ENCODE results near the gene ACOX3.

ACOX3 gene

DNA sequence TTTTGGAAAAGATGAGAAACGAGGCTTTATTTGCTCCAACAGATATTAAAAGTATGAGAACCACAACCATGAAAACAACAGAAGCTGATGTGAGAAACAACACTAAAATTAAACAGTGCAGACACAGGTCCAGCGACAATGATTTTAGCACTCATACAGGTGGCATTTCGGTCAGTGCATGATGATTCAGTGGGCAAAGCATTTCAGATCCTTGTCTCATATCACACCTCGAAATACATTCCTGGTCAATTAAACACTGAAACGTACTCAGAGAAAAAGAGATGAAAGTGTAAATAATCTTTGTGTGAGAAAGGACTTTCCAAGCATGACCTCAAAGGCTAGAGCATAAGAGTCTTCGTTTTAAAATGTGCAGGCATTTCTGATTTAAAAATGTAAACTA is 85.2 kb downstream of the ACOX3 start:
- H3K79me2 ChIP-seq (ENCODE audit: insufficient read depth, low read length): no peaks in the 10 kb centered on the region
- no peak overlapping the region for H3K9ac ChIP-seq (ENCODE audit: low read depth, low read length, poor library complexity, severe bottlenecking)
- H3K4me1 ChIP-seq (ENCODE audit: insufficient read depth, low read length, poor library complexity, severe bottlenecking): no peaks in the 10 kb centered on the region
- H3K9me3 ChIP-seq (ENCODE audit: insufficient read depth, low read depth, low read length): no peaks in the 10 kb centered on the region
- no peak overlapping the region for H3K4me3 ChIP-seq (ENCODE audit: low read length, poor library complexity, severe bottlenecking)
- no peaks in the 10 kb centered on the region for H3K36me3 ChIP-seq (ENCODE audit: insufficient read depth, low read length)
- H3K4me2 ChIP-seq (ENCODE audit: low read depth, low read length, poor library complexity, severe bottlenecking): no peak overlapping the region
- no peak for TF ChIP-seq EZH2phosphoT487 (IDR thresholded peaks at IDR 0.05; ENCODE audit: borderline replicate concordance)
- TF ChIP-seq, protein P1, sequence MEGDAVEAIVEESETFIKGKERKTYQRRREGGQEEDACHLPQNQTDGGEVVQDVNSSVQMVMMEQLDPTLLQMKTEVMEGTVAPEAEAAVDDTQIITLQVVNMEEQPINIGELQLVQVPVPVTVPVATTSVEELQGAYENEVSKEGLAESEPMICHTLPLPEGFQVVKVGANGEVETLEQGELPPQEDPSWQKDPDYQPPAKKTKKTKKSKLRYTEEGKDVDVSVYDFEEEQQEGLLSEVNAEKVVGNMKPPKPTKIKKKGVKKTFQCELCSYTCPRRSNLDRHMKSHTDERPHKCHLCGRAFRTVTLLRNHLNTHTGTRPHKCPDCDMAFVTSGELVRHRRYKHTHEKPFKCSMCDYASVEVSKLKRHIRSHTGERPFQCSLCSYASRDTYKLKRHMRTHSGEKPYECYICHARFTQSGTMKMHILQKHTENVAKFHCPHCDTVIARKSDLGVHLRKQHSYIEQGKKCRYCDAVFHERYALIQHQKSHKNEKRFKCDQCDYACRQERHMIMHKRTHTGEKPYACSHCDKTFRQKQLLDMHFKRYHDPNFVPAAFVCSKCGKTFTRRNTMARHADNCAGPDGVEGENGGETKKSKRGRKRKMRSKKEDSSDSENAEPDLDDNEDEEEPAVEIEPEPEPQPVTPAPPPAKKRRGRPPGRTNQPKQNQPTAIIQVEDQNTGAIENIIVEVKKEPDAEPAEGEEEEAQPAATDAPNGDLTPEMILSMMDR (conservative IDR thresholded peaks at IDR 0.05; ENCODE audit: low read length): no peak
- no peaks in the 10 kb centered on the region for H3F3A ChIP-seq (ENCODE audit: low read depth)
- no peaks in the 10 kb centered on the region for H3K27me3 ChIP-seq (ENCODE audit: insufficient read depth, low read length, poor library complexity, severe bottlenecking)
- H4K20me1 ChIP-seq (ENCODE audit: insufficient read depth, low read length, poor library complexity, severe bottlenecking): no peaks in the 10 kb centered on the region
- no peak overlapping the region for H2AFZ ChIP-seq (ENCODE audit: low read length)
- no peaks in the 10 kb centered on the region for H3K9me2 ChIP-seq (replicated peaks; ENCODE audit: low read depth, low read length)

DNA sequence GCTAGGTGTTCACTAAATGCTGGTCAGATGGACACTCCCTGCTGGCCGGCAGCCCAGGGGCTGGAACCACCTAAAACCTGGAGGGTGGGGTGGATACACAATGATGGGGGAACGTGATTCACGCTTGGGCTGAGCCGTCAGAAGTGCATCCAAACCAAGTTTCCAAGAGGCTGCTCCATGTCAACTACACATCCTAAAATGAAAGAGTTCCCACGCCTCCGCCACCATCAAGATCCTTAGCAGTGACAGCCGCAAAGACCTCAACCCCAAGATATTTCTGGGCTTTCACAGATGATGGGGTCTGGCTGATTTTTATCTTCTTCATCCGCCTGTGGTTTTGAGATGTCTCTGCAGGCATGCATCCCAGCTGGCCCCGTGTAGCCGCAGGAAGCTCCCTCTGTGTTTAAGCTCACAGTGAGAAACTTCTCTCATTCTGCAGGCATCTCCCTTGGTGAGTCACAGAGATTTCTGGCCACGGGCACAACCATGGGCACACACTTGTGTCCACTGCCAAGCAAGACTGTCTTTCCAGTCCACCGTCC is 86.5 kb downstream of the ACOX3 start:
- no peaks in the 10 kb centered on the region for H3K36me3 ChIP-seq (ENCODE audit: insufficient read depth, low read length)
- TF ChIP-seq, protein P1 (conservative IDR thresholded peaks at IDR 0.05; ENCODE audit: low read length): no peak
- TF ChIP-seq EZH2phosphoT487 (IDR thresholded peaks at IDR 0.05; ENCODE audit: borderline replicate concordance): no peak
- H3K4me2 ChIP-seq (ENCODE audit: low read depth, low read length, poor library complexity, severe bottlenecking): no peak overlapping the region
- no peaks in the 10 kb centered on the region for H3K4me1 ChIP-seq (ENCODE audit: insufficient read depth, low read length, poor library complexity, severe bottlenecking)
- no peaks in the 10 kb centered on the region for H3K79me2 ChIP-seq (ENCODE audit: insufficient read depth, low read length)
- no peaks in the 10 kb centered on the region for H3K9me2 ChIP-seq (replicated peaks; ENCODE audit: low read depth, low read length)
- no peaks in the 10 kb centered on the region for H3K27me3 ChIP-seq (ENCODE audit: insufficient read depth, low read length, poor library complexity, severe bottlenecking)
- H3K9me3 ChIP-seq (ENCODE audit: insufficient read depth, low read depth, low read length): no peaks in the 10 kb centered on the region
- no peaks in the 10 kb centered on the region for H3F3A ChIP-seq (ENCODE audit: low read depth)
- H2AFZ ChIP-seq (ENCODE audit: low read length): no peak overlapping the region
- H3K9ac ChIP-seq (ENCODE audit: low read depth, low read length, poor library complexity, severe bottlenecking): no peak overlapping the region
- H4K20me1 ChIP-seq (ENCODE audit: insufficient read depth, low read length, poor library complexity, severe bottlenecking): no peaks in the 10 kb centered on the region
- H3K4me3 ChIP-seq (ENCODE audit: low read length, poor library complexity, severe bottlenecking): no peak overlapping the region

DNA sequence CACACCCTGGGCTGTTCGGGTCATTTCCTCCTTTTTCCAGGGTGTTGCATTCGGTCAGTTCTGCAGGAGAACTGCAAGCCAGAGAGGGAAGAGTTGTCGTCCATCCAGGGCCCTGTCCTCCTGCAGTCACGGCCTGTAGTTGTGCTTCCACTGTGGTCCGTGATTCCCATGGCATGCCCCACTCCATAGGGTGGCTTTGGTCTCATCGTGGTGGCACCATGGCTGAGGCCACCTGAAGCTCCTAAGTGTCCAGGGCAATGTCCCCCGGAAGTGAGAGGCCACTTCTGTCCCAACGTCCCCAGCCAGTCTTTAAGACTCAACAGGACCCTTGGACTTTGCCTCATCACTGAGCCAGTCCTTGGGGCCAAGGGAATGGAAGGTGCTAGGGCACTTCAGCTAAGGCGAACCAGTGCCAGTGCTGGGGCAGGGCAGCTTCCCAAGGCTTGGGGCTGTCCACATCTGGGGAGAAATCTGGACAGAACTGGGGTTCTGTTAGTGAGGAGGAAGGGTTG is 87.3 kb downstream of the ACOX3 start:
- Histone ChIP-seq H3K4me3 (ENCODE audit: low read length, poor library complexity, severe bottlenecking) (no peak overlapping the region), H4K20me1 (ENCODE audit: insufficient read depth, low read length, poor library complexity, severe bottlenecking) (no peaks in the 10 kb centered on the region)

More for the DNA sequence above, 87.3 kb downstream of the ACOX3 start:
- no peaks in the 10 kb centered on the region for H3F3A ChIP-seq (ENCODE audit: low read depth)
- H2AFZ ChIP-seq (ENCODE audit: low read length): no peak overlapping the region
- TF ChIP-seq, protein P1 (conservative IDR thresholded peaks at IDR 0.05; ENCODE audit: low read length): no peak
- no peak for TF ChIP-seq EZH2phosphoT487 (IDR thresholded peaks at IDR 0.05; ENCODE audit: borderline replicate concordance)
- no peaks in the 10 kb centered on the region for H3K9me2 ChIP-seq (replicated peaks; ENCODE audit: low read depth, low read length)
- H3K4me2 ChIP-seq (ENCODE audit: low read depth, low read length, poor library complexity, severe bottlenecking): no peak overlapping the region
- H3K27me3 ChIP-seq (ENCODE audit: insufficient read depth, low read length, poor library complexity, severe bottlenecking): no peaks in the 10 kb centered on the region
- H3K9me3 ChIP-seq (ENCODE audit: insufficient read depth, low read depth, low read length): no peaks in the 10 kb centered on the region
- H3K79me2 ChIP-seq (ENCODE audit: insufficient read depth, low read length): no peaks in the 10 kb centered on the region
- no peaks in the 10 kb centered on the region for H3K36me3 ChIP-seq (ENCODE audit: insufficient read depth, low read length)
- H3K4me1 ChIP-seq (ENCODE audit: insufficient read depth, low read length, poor library complexity, severe bottlenecking): no peaks in the 10 kb centered on the region
- no peak overlapping the region for H3K9ac ChIP-seq (ENCODE audit: low read depth, low read length, poor library complexity, severe bottlenecking)
